HT-29 (cell line): ENCODE results near the gene MIER2. TPM values are rescaled to one million over a fixed set of nuclear protein-coding genes. Genes with fewer than 3 reads are reported as not detected.
"Not testable (repeated sequence)": the region's sequence is repeated elsewhere in the genome, so short reads cannot be mapped to it uniquely, and the experiment has no call there.

ENCODE experiments used
- DNase-seq: peaks from one replicate; pipeline ENCODE4 v3.0.0-alpha.2; 2015; ENCODE audit warnings: low spot score
- total RNA-seq: library from RNA; depleted of rRNA; stranded (reverse); fragments of >200 nt; shearing (Covaris generic); gene quantifications from 2 replicates; pipeline ENCODE4 v1.2.3, GENCODE V29; 2014

Gene MIER2
- total RNA-seq, 1 experiment from 2014 or later, result 29.8 TPM

DNA sequence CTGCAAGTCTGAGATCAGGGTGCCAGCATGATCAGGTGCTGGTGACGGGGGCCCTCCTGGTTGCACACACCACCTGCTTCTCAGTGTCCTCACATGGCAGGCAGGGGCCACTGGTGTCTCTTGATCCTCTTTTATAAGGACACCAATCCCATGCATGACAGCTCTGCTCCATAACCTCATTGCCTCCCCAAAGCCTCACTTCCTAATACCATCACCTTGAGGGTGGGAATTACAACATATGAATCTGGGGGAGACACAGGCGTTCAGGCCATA, 15.0 kb upstream of the MIER2 start:
- DNase-seq, result no peak

DNA sequence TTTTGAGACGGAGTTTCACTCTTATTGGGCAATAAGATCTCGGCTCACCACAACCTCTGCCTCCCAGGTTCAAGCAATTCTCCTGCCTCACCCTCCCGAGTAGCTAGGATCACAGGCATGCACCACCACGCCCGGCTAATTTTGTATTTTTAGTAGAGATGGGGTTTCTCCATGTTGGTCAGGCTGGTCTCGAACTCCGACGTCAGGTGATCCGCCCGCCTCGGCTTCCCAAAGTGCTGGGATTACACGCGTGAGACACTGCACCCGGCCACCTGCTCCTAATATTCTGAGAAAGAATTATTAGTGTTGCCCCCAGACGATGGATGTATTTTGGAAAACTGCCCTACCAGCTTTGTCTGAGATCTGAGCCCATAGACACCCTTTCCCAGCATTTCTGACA, 10.9 kb upstream of the MIER2 start:
- not testable (repeated sequence) for DNase-seq

DNA sequence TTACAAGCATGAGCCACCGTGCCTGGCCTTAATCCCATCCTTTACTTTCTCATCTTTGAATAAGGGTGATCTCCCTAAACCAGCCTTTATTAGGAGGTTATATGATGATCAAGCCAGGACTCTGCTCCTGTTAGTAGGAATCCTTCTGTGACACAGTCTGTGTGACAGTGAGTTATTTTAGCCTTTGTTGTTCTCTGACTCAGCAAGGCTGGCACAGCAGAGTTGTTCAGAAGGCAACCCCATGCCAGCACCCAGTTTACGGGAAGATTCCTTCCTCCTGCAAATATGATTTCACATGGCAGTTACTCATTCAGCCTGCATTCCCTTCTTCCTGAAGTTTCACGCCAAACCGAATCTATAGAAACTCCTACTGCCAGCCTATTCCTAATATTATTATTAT, 10.5 kb upstream of the MIER2 start:
- DNase-seq, result no peak

DNA sequence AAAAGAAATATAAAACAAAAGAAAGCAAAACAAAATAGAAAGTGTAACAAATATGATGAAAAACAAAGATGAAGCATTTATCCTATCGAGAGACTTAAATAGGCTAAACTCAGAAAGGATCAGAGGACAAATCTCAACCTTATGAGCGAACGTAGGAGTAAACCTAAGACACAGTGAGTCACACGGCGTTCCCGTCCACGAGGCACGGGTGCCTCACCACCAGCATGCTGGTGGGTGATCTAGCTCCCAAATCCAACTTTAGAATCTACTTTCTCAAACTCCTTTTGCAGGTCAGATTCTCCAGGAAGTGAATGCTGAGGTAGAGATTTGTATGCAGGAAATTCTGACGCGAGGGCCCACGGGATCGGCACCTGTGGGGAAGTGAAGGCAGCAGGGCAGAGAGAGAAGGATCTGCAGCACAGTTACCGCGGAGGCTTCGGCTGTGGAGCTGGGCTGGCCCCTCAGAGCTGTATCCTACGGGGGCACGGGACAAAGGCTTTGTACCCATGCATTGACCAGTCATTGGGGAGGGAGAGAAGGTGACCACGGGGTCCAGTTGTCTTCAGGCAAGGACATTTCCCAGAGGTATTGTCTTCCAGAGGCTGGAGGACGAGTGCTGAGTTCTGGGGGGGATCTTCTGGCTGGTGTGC, 7.5 kb upstream of the MIER2 start:
- no peak for DNase-seq

DNA sequence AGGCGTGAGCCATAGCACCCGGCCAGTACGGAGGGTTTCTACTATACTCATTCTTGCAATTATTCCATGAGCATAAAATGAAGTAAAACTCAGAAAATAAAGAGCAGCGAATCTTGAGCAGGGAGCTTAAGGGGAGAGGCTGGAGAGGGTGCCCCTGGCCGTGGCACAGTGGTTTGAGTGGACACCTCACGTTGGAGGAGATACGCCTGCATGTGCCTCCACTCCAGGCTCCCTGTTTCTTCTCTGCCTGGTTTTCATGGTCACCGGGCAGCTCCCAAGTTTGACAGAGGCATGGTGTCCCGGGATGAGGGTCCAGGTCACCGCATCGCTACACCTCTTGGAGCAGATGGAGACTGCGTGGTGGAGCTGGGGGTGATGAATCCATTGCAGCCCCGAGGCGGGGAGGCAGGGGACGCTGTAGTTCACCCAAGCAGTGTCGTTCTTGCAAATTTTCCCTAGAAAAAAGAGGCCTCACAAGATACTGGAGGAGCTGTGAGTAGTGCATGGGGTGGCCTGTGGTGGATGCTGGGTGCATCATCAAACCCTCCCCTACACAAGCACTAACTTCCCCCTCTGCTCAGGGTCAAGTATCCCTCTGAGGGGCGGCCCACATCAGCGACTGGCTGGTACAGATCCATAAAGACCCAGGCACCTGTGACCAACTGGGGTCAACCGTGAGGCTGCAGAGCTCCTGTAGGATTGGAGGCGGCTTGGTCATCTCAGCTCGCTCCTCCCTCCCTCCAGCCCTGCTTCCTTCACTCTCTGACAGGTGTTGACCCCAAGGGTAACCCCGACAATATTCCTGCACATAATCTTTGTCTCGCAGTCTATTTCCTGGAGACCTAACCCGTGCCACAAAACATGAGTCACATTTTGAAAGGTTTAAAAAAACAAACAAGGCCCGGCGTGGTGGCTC, 3.6 kb upstream of the MIER2 start:
- peak; percentile 8 for DNase-seq

DNA sequence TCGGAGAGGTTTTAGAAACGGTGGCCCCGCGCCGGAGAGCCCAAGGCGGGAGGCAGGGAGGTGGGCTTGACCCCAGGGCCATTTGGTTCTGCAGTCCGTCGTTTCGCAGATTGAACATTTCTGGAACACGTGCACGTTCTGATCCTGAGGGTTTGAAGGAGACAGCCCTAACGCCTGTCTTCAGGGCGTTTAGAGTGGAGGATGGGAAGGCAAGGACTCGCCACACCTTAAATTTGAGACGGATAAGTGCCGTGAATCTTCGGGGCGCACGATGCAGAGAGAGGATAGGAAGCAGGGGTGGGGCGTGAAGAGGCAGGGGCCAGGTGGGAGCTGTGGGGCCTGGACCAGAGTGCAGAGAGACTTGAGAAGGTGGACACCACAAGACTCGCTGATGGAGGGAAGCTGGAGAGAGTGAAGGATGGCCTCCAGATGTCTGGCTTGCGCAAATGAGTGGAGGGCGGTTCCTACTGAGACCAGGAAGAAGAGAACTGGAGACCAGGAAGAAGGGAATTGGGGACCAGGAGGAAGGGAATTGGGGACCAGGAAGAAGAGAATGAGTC, 804 bp upstream of the MIER2 start:
- DNase-seq, result no peak

DNA sequence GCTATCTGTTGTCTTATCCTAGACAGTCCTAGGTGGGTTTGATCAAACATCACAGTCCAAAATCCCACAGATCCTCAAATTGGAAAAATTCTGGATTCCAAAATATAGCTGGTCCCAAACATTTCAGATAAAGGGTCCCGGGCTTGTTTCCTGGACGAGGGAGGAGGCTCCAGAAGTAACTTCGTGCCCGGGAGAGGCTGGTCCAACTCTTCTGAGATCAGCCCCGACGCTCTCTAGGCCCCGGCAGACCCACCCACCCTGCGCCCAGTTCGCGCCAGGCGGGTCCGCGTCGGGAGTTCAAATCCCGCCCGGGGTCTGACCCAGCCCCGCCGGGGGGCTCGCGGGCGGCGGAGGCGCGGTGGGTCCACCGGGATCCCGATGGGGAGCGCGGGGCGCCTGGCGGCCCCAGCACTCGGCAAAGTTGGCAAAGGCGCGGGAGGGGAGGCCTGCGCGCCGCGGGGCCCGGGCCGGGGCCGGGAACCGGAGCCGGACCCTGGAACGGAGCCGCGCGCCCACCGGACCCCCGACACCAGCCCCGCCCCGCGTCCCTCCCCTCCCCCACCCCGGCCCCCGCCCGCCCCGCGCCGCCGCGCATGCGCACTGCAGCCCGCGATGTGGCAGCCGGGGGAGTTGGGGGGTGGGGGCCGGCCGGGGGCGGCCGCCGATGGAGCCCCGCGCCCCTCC, 513 bp downstream of the MIER2 start:
- peak; percentile 11 for DNase-seq

DNA sequence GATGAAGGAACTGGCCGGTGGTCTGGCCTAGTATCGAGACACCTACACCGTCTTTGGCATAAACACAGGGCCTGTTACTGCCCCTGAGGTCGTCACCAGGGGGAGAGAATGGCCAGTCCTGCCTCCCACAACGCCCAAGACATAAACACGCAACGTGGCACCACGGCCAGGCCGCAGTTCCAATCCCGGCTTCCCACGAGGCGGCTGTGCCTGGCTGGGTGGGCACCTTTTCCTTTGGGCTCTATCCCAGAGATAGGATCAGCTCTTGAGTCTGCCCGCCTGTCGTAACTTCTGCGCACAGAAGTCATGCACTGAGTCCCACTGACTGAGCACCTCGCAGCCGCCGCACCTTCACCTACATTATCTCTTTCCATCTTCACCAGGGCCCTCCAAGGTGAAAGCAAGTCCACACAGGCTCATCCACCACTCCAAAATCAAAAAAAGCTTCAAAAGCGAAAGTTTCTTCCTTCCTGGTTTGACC, 1.1 kb downstream of the MIER2 start:
- DNase-seq, result peak; percentile 18

DNA sequence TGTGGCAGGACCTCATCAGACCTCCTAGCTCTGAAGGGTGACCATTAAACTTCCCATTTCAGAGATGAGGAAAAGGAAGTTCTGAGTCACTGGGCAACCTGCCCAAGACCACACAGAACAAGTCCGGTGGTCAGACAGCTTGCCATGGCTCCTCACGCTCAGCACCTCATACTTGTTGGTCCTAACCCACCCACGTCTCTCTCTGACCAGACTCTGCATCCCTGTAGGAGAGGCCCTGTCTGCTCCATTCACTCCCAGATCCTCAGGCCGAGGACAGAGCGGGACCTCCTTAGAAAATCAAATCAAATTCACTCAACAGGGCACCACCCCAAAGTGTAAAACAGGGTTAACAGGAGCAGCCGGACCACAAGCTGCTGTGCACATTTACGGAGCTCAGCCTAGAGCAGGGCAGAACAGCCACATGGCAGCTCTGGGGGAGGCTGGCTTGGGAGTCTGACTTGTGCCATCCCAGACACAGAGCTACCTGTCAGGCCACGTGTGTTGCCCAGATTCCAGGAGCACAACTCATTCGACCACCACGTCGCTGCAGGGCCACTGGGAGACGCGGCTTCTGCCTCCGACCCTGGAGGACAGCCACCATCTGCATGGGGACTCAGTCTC, 1.7 kb downstream of the MIER2 start:
- DNase-seq, result peak; percentile 51

DNA sequence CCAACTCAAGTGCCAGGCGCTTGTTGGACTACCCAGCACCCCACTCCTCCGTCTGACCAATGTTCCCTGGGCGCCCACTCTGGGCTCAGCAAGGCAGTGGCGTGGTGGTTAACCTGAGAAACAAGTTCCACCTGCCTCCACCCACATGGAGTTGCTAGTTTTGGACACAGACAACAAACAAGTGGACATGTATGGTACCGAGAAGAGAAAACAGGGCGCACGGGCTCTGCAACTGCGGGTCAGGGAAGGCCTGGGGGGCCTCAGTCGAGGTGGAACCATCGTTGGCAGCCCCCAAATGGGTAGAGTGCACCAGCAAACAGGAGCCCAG, 2.5 kb downstream of the MIER2 start:
- DNase-seq, result no peak

DNA sequence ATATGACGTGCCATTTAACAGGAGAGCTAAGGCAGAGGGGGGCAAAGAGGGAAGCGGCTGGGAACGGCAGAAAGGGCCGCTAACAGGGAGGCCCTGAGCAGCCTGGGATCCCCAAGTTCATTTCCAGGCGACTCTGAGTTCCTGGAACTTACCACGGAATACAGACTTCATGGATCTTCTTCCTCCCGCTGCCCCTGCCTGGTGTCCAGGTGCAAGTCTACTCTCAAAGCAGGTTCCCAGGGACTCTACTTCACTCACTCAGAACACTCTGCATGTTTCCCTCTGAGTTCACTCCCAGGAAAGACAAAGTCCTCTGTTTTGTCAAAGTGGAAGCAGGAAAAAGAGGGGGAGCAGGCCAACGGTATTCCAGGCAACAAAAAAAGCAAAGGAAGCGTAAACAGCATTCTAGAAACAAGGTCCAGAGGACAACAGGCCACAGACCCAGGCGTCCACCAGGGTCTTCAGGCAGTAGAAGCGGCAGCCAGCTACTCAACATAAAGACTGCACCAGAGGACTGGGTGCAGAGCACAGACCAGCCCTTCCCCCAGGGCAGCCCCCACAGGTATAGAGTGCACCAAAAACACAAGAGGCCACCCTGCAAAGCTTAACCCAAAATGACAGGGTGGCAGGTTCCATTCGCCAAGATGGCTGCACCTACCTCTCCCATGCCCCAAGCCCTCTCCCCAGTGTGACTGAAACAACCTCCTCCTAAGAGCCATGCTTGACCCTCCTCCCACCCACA, 3.0 kb downstream of the MIER2 start:
- DNase-seq, result no peak

DNA sequence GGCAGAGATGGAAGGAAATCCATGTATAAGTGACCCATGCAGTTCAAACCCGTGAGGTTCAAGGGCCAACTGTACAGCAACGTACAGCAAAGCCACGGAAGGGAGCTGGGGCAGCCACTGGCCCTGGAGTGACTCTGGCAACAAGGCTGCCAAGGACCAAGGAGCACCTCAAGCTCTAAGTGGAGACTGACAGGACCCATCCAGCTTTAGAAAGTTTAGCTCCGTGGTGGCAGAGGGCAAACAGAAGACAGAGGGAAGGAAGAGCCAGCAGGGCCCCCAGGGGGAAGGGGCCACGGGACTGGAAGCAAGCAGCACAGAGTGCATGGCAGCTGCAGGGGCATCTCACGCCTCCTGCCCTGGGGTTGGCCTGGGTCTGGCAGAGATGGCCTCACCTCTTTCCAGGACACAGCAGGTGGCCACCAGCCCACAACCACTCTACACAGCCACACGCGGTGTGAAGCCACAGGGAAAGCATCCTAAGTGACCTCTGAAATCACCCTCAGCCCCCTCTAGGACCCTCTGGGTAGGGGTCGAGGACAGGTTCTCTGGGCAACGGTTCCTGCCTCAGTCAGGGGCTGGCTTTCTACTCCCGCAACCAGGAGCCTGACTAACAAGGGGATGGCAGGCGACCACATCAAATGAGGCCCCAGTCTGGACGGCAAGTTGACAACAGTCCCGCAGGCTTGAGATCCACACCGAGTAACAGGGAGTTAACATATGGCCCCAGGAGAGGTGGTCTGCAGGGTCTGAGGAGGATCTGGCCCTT, 3.8 kb downstream of the MIER2 start:
- DNase-seq, result no peak

DNA sequence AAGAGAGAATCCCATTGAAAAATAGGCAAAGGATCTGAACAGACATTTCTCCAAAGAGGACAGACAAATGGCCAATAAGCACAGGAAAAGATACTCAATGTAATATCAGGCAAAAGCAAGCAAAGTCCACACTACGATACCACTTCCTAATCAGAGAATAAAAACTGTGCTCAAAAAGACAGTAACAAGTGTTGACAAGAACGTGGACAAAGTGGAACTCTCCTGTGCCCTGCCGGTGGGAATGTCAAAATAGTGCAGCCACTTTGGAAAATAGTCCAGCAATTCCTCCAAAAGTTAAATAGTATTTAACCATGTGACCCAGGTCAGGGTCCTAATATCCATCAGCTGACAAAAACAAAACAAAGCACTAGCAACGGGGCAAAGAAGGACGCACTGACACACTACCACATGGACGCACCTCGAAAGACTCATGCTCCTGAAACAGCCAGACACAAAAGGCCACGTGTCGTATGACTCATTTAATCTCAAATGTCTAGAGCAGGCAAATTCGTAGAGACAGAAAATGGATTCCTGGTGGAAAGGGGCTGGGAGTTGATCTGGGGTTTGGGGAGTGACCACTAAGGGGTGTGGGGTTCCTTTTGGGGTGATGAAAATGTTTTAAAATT, 5.2 kb downstream of the MIER2 start:
- no peak for DNase-seq

DNA sequence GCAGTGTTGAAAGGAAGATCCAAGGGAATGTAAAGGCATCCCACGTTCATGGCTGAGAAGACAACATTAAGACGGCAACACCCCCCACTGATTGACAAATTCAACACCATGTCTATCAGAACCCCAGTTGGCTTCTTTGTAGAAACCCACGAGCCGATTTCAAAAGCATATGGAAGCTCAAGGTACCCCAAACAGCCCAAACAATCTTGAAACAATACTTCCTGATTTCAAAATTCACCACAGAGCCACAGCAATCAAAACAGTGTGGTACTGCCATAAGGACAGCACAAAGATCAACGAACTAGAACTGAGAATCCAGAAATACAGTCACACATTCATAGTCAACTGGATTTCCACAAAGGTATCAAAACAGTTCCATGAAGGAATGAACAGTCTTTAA, 6.2 kb downstream of the MIER2 start:
- no peak for DNase-seq

DNA sequence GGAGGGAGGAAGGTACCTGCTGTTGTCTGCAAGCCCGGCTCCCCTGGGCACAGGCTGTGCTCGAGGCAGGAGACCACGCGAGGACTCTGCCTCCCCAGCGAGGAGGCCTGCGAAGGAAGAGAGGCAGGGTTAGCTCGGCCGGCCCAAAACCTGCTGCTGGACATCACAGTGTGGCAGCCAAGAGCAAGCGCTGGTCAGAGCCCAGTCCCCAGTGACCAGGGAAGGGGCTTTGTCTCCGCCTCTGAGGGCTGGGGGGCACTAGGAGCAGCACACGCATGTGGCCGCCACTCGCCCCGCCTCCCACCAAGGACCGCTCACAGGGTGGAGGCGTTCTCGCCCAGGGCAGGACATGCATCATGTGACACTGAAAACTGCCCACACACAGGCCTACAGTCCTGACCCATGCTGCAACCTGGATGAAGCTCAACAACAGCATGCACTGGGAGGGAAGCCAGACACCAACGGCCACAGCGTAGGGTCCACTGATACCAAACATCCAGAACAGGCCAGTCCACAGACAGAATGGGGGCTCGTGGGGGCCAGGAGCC, 8.5 kb downstream of the MIER2 start:
- no peak for DNase-seq

DNA sequence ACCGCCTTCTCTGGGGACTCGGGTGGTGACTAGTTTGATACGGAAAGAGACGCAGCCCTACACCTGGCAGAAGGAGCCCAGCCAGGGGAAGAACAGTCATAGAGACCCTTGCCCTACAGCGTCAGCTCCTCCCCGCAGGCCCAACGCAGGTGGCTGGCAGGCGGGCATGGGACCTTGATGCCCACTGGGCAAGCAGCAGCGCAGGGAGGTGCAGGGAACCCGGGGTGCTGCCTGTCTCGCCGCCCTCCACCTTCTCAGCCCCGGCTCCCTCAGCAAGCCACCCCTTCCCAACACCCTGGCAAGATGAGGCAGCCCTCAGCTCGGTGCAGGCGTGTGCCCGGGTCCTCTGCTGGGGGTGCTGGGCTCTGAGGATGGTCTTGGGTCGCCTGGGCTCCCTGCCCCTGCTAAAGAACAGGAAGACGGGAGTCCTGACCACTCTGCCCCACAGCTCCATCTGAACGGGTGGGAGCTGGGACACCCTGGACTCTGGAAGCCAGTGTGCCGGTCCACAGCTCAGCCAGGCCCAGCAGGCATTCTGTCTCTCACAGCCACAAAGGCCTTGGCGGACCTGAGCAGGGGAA, 9.0 kb downstream of the MIER2 start:
- no peak for DNase-seq

DNA sequence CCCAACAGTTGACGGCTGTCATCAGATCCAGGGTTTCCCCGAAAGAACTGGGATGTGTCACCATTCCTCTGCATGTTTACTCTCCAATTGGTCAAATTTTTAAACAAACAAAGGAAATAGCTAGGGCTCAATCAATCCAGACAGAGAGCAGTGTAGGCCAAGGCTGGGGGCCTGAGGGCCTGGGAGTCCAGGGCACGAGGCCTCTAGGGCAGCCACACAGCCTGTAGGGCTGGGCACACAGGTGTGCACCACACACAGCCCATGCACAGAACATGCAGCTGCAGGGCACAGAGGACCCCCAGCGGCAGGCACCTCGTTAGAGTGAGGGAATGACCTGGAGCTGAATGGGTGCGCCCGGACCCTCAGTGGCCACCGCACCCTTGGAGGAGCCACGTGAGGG, 9.5 kb downstream of the MIER2 start:
- no peak for DNase-seq

DNA sequence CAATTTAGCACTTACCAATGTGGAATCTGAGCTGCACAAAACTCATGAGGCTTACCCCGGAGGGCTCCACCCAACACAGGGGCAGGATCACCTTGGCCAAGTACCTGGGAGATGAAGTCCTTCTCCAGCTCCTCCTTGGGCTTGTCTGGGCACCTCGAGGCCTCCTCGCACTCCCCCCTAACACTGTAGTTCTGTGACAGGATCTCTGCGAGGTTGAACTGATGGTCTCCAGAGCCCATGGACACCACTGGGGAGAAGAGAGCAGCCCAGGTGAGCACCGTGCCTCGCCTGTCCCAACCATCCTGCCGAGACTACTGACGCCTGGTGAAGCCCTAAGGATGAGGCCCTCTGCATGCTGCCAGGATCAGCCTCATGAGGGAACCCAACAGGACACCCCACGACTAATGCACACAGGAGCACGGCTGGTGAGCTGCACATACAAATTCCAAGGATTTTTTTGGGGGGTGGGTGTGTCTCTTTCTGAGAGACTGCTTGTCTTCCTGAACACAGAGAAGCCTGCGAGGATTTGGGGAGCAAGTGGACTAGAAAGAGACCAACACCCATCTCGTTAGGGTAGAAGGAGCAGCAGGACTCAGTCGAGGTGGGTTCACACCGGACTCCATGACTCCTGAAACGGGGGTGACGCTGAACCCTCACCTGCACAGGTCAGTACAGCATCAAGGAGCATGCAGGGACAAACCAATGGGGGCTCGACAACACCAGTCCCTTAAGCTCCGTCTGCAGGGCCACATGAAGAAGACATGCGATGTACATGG, 10.1 kb downstream of the MIER2 start:
- DNase-seq, result no peak

DNA sequence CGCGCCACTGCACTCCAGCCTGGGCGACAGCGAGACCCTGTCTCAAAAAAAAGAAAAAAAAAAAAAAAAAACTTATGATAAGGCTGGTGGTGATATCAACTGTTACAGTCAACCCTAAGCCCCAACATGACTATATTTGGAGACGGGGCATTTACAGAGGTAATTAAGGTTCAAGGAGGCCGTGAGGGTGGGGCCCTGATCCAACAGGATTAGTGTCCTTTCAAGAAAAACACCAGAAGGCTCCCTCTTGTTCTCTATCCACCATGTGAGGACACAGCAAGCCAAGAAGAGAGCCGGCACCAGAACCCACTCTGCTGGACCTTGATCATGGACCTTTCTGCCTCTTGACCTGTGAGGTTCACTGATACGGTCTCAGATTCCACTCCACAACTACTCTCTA, 14.1 kb downstream of the MIER2 start:
- DNase-seq, result no peak
